ENCODE results near the gene CFAP77. TPM values are rescaled to one million over a fixed set of nuclear protein-coding genes. Genes with fewer than 3 reads are reported as not detected.

CFAP77 gene
- not detected in 2 replicates for total RNA-seq

GRCh38 chr9:132409828-132410528 is at the start of gene CFAP77:
Gene CFAP77, plus strand, starts transcription at chr9:132410211. Its CDS starts 61 bp downstream, at chr9:132410272.

GRCh38 chr9:132406554-132407122 is 3.4 kb upstream of the CFAP77 start, which contains the start of gene TTF1:
Gene TTF1, minus strand, starts transcription at chr9:132406840. Its CDS starts 4,019 bp downstream, at chr9:132402821.

GRCh38 chr9:132582276-132582785 is 172.3 kb downstream of the CFAP77 start, which contains the start of gene BARHL1:
Gene BARHL1, plus strand, starts transcription at chr9:132582606. Its CDS starts 192 bp downstream, at chr9:132582798.

Small RNA genes within 50 kb of the gene (small RNA-seq; reads per million reads assigned to genes)
- gene RNU5D-2P, result 0.58 reads per million, percentile 34 among the genes with 10 or more reads in this experiment

Other genes starting within 250 kb of the CFAP77 start
- gene NTNG2, start 248.2 kb upstream of the CFAP77 start, total RNA-seq, result under 0.01 and 0.39 TPM in 2 replicates
- 44.4 and 50.4 TPM in 2 replicates for gene SETX, start 55.2 kb upstream of the CFAP77 start, total RNA-seq
- gene TTF1, start 3.4 kb upstream of the CFAP77 start, total RNA-seq, result 7.4 and 7.9 TPM in 2 replicates
- gene BARHL1, start 172.4 kb downstream of the CFAP77 start, total RNA-seq, result not detected in 2 replicates

All from placental epithelial cell (primary cell).